ENCODE results near the gene S100A5. TPM values are rescaled to one million over a fixed set of nuclear protein-coding genes. Genes with fewer than 3 reads are reported as not detected.

S100A5 gene
- total and polyA plus RNA-seq, 5 donors from 2014 or later, result 1.2 to 3.0 (median 1.8) TPM

DNA sequence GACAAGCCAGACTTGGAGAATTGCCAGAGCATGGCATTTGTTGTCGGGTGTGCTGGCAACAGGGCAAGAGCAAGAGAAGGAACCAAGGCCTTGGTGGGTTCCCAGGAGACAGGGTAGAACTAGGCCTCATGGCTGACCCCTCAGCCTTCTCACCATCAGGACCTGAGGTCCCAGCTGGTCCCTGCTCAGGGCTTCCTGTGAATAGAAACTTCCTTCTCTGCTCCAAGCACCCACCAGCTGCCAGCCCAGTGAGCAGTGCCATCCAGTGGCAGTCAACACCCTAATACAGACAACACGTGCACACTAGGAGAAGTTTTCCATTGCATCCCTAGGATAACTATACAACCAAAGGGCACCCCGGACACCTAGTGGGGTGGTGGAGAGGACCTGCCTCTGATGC lies 27.7 kb downstream of the S100A5 start:
- Mint-ChIP-seq H3K27ac (peak overlapping the region in 1 of 3 donors; percentile 58), H3K9me3 (peaks cover 0 to 3% (median 0%) of the 10 kb centered on the region in 7 donors), H3K27me3 (no peaks in the 10 kb centered on the region), H3K36me3 (no peaks in the 10 kb centered on the region), H3K4me3 (no peak overlapping the region), H3K4me1 (peaks cover 0 to 9% (median 5%) of the 10 kb centered on the region in 4 donors)
- Histone ChIP-seq H3K36me3 (ENCODE audit: control insufficient read depth, insufficient read depth, low read length) (no peaks in the 10 kb centered on the region), H3K4me3 (ENCODE audit: low read depth, low read length) (no peak overlapping the region), H3K4me1 (ENCODE audit: control insufficient read depth, insufficient read depth, low read length, poor library complexity, severe bottlenecking) (peaks cover 3% of the 10 kb centered on the region), H3K27ac (ENCODE audit: insufficient read depth, low read length, poor library complexity, severe bottlenecking) (no peak overlapping the region), H3K9me3 (ENCODE audit: control insufficient read depth in 2 of 2, low read length in 2 of 2) (no peaks in the 10 kb centered on the region), H3K27me3 (ENCODE audit: control insufficient read depth, insufficient read depth, low read length) (no peaks in the 10 kb centered on the region)
- DNase-seq (no peak), ATAC-seq (ENCODE audit: low read depth in 2 of 2) (no peak)

DNA sequence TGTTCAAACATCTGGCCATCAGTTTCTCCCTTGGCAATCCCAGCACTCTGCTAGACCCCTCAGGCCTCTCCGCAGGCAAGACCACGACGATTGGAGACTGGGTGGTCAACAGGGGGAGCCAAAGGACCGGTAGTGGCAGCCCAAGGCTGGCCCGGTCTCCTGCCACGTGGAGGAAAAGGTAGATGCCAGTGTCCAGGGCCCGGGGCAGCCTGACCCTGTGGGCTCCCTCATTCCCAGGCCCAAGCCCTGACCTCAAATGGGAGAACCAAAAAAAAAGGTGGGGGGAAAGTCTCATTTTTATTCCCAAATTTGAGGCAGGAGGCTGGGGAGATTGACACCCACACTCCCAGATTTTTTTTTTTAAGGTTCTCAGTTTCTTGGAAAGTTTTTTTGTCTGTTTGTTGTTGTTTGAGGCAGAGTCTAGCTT lies 29.7 kb downstream of the S100A5 start:
- peak overlapping the region in 1 of 3 donors; percentile 29 for H3K27ac Mint-ChIP-seq

GRCh38 chr1:153509729-153510354 lies 30.9 kb downstream of the S100A5 start:
- H3K9me3 ChIP-seq (ENCODE audit: control insufficient read depth in 2 of 2, low read length in 2 of 2), result no peaks in the 10 kb centered on the region
- Mint-ChIP-seq H3K36me3 (no peaks in the 10 kb centered on the region), H3K27ac (peak overlapping the region in 1 of 3 donors; percentile 27), H3K9me3 (peaks cover 0 to 3% (median 0%) of the 10 kb centered on the region in 7 donors), H3K27me3 (peaks cover 5% of the 10 kb centered on the region), H3K4me3 (no peak overlapping the region), H3K4me1 (peaks cover 0 to 9% (median 5%) of the 10 kb centered on the region in 4 donors)
- DNase-seq (peak; percentile 31 to 76 (median 50)), ATAC-seq (ENCODE audit: low read depth in 2 of 2) (peak; percentile 52 to 58)
- peaks cover 3% of the 10 kb centered on the region for H3K4me1 ChIP-seq (ENCODE audit: control insufficient read depth, insufficient read depth, low read length, poor library complexity, severe bottlenecking)
- H3K36me3 ChIP-seq (ENCODE audit: control insufficient read depth, insufficient read depth, low read length), result no peaks in the 10 kb centered on the region
- no peak overlapping the region for H3K4me3 ChIP-seq (ENCODE audit: low read depth, low read length)
- H3K27ac ChIP-seq (ENCODE audit: insufficient read depth, low read length, poor library complexity, severe bottlenecking), result no peak overlapping the region
- no peaks in the 10 kb centered on the region for H3K27me3 ChIP-seq (ENCODE audit: control insufficient read depth, insufficient read depth, low read length)

More for the DNA sequence above, 29.7 kb downstream of the S100A5 start:
- Mint-ChIP-seq H3K36me3 (no peaks in the 10 kb centered on the region), H3K9me3 (peaks cover 0 to 3% (median 0%) of the 10 kb centered on the region in 7 donors), H3K4me3 (no peak overlapping the region), H3K27me3 (no peaks in the 10 kb centered on the region), H3K4me1 (peaks cover 0 to 9% (median 5%) of the 10 kb centered on the region in 4 donors)
- peaks cover 3% of the 10 kb centered on the region for H3K4me1 ChIP-seq (ENCODE audit: control insufficient read depth, insufficient read depth, low read length, poor library complexity, severe bottlenecking)
- no peaks in the 10 kb centered on the region for H3K36me3 ChIP-seq (ENCODE audit: control insufficient read depth, insufficient read depth, low read length)
- peak; percentile 76 to 79 for ATAC-seq (ENCODE audit: low read depth in 2 of 2)
- H3K9me3 ChIP-seq (ENCODE audit: control insufficient read depth in 2 of 2, low read length in 2 of 2), result no peaks in the 10 kb centered on the region
- no peak overlapping the region for H3K27ac ChIP-seq (ENCODE audit: insufficient read depth, low read length, poor library complexity, severe bottlenecking)
- no peaks in the 10 kb centered on the region for H3K27me3 ChIP-seq (ENCODE audit: control insufficient read depth, insufficient read depth, low read length)
- DNase-seq, result peak; percentile 65 to 76 (median 75)
- no peak overlapping the region for H3K4me3 ChIP-seq (ENCODE audit: low read depth, low read length)

- peaks cover 3% of the 10 kb centered on the region for H3K4me1 ChIP-seq (ENCODE audit: control insufficient read depth, insufficient read depth, low read length, poor library complexity, severe bottlenecking)
- H3K9me3 ChIP-seq (ENCODE audit: control insufficient read depth in 2 of 2, low read length in 2 of 2), result no peaks in the 10 kb centered on the region
- no peaks in the 10 kb centered on the region for H3K36me3 Mint-ChIP-seq
- H3K27me3 ChIP-seq (ENCODE audit: control insufficient read depth, insufficient read depth, low read length), result no peaks in the 10 kb centered on the region
- H3K36me3 ChIP-seq (ENCODE audit: control insufficient read depth, insufficient read depth, low read length), result no peaks in the 10 kb centered on the region
- H3K27ac ChIP-seq (ENCODE audit: insufficient read depth, low read length, poor library complexity, severe bottlenecking), result no peak overlapping the region
- ATAC-seq (ENCODE audit: low read depth in 2 of 2) (no peak), DNase-seq (no peak)
- H3K9me3 Mint-ChIP-seq, result peaks cover 0 to 3% (median 0%) of the 10 kb centered on the region in 7 donors
- H3K4me3 Mint-ChIP-seq, result no peak overlapping the region
- H3K4me1 Mint-ChIP-seq, result peaks cover 0 to 9% (median 5%) of the 10 kb centered on the region in 4 donors
- H3K27ac Mint-ChIP-seq, result no peak overlapping the region
- no peak overlapping the region for H3K4me3 ChIP-seq (ENCODE audit: low read depth, low read length)
- peaks cover 8% of the 10 kb centered on the region for H3K27me3 Mint-ChIP-seq
These were observed 31.7 kb downstream of the S100A5 start for GRCh38 chr1:153509036-153509435.

DNA sequence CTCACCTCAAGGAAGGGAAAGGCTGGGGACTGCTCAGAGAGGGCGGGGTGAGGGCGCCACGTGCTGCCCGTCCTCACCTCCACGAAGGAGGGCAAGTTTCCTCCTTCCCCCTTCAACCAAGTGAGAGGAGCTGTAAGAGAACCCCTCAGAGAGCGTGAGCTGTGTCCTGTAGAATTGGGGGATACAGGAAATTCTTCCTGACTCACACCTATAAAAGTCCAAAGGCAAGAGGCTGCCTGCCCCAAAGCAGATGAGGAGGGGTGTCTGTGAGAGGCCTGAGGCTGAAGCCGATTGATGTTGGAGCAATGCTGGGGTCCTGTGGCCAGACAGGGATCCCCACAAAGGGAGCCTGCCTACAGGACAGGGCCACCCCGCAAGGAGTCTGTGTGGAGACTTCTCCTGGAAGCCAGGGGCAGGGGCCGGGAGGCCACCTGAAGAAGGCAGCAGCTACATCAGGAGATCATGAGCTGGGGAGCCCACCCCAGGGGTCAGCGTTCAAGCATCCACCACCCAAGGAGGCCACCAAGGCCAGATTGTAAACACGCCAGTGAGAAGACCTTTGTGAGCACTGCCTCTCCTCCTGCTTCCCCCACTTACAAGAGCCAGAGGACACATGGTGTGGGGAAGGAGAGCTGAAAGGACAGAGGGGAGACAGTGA lies 32.7 kb downstream of the S100A5 start:
- DNase-seq (no peak), ATAC-seq (ENCODE audit: low read depth in 2 of 2) (no peak)
- no peaks in the 10 kb centered on the region for H3K36me3 ChIP-seq (ENCODE audit: control insufficient read depth, insufficient read depth, low read length)
- H3K4me1 Mint-ChIP-seq, result peaks cover 0 to 9% (median 5%) of the 10 kb centered on the region in 4 donors
- no peaks in the 10 kb centered on the region for H3K36me3 Mint-ChIP-seq
- H3K4me3 ChIP-seq (ENCODE audit: low read depth, low read length), result no peak overlapping the region
- H3K4me1 ChIP-seq (ENCODE audit: control insufficient read depth, insufficient read depth, low read length, poor library complexity, severe bottlenecking), result peaks cover 3% of the 10 kb centered on the region
- no peak overlapping the region for H3K27ac ChIP-seq (ENCODE audit: insufficient read depth, low read length, poor library complexity, severe bottlenecking)
- no peaks in the 10 kb centered on the region for H3K9me3 ChIP-seq (ENCODE audit: control insufficient read depth in 2 of 2, low read length in 2 of 2)
- H3K4me3 Mint-ChIP-seq, result no peak overlapping the region
- peaks cover 0 to 3% (median 0%) of the 10 kb centered on the region in 7 donors for H3K9me3 Mint-ChIP-seq
- peaks cover 8% of the 10 kb centered on the region for H3K27me3 Mint-ChIP-seq
- H3K27ac Mint-ChIP-seq, result peak overlapping the region in 1 of 3 donors; percentile 49
- no peaks in the 10 kb centered on the region for H3K27me3 ChIP-seq (ENCODE audit: control insufficient read depth, insufficient read depth, low read length)

DNA sequence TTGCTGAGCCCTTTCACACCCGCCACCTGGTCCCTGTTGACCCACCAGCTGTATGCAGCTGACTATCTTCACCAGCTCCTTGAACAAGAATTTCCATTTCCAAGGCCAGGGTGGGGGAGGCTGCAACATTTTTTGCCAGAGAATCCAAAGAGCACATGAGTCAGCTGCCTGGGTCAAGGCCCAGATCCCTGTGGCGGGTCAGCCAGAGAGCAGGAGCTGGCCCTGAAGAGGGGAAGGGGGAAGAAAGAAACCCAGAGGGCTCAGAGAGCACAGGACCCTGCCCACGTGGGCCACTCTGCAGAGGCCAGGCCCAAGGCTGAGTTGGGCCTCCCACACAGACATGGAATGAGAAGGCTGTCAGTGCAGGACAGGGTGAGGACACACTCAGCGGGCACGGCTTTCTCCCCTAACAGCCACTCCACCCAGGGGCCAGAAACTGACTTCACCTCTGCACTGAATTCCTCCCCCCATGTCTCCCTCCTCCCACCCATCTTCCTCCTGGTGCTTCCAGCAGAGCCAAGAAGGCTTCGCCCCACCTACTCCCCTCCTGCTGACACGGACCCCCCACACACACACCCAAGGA lies 33.8 kb downstream of the S100A5 start:
- Histone ChIP-seq H3K4me1 (ENCODE audit: control insufficient read depth, insufficient read depth, low read length, poor library complexity, severe bottlenecking) (peaks cover 3% of the 10 kb centered on the region), H3K9me3 (ENCODE audit: control insufficient read depth in 2 of 2, low read length in 2 of 2) (no peaks in the 10 kb centered on the region), H3K27ac (ENCODE audit: insufficient read depth, low read length, poor library complexity, severe bottlenecking) (no peak overlapping the region), H3K36me3 (ENCODE audit: control insufficient read depth, insufficient read depth, low read length) (no peaks in the 10 kb centered on the region), H3K4me3 (ENCODE audit: low read depth, low read length) (no peak overlapping the region), H3K27me3 (ENCODE audit: control insufficient read depth, insufficient read depth, low read length) (no peaks in the 10 kb centered on the region)
- no peak overlapping the region for H3K27ac Mint-ChIP-seq
- ATAC-seq (ENCODE audit: low read depth in 2 of 2) (no peak), DNase-seq (no peak)
- H3K36me3 Mint-ChIP-seq, result no peaks in the 10 kb centered on the region
- H3K27me3 Mint-ChIP-seq, result peaks cover 8% of the 10 kb centered on the region
- H3K4me3 Mint-ChIP-seq, result no peak overlapping the region
- H3K9me3 Mint-ChIP-seq, result peaks cover 0 to 3% (median 0%) of the 10 kb centered on the region in 7 donors
- peaks cover 0 to 9% (median 5%) of the 10 kb centered on the region in 4 donors for H3K4me1 Mint-ChIP-seq

- H3K4me1 Mint-ChIP-seq, result peaks cover 0 to 9% (median 5%) of the 10 kb centered on the region in 4 donors
- no peaks in the 10 kb centered on the region for H3K27me3 ChIP-seq (ENCODE audit: control insufficient read depth, insufficient read depth, low read length)
- no peak for ATAC-seq (ENCODE audit: low read depth in 2 of 2)
- H3K9me3 Mint-ChIP-seq, result peaks cover 0 to 3% (median 0%) of the 10 kb centered on the region in 7 donors
- H3K9me3 ChIP-seq (ENCODE audit: control insufficient read depth in 2 of 2, low read length in 2 of 2), result no peaks in the 10 kb centered on the region
- DNase-seq, result no peak
- no peak overlapping the region for H3K27ac Mint-ChIP-seq
- H3K27me3 Mint-ChIP-seq, result peaks cover 11% of the 10 kb centered on the region
- no peaks in the 10 kb centered on the region for H3K36me3 ChIP-seq (ENCODE audit: control insufficient read depth, insufficient read depth, low read length)
- H3K4me1 ChIP-seq (ENCODE audit: control insufficient read depth, insufficient read depth, low read length, poor library complexity, severe bottlenecking), result peaks cover 3% of the 10 kb centered on the region
- H3K27ac ChIP-seq (ENCODE audit: insufficient read depth, low read length, poor library complexity, severe bottlenecking), result no peak overlapping the region
- H3K36me3 Mint-ChIP-seq, result no peaks in the 10 kb centered on the region
- no peak overlapping the region for H3K4me3 ChIP-seq (ENCODE audit: low read depth, low read length)
- no peak overlapping the region for H3K4me3 Mint-ChIP-seq
These were observed 34.3 kb downstream of the S100A5 start for GRCh38 chr1:153506386-153506785.
